ENCODE data around the gene PPP1R16B.

DNA sequence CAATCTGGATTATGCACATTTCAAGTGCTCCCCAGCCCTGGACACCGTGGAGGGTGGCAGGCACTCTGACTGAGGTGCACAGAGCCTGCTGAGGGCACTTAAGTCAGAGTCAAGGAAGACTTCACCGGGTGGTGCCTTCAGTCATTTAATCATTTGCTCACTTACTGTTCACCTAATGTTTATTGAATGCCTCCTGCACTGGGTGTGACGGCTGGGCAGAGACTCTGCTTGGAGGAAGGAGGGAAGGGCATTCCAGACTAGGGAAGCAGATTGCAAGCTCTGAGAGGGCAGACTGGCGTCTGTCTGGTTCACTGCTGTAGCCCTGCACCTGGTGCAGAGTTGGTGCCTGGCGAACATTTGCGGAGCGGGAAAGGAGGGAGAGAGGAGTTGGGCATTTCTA lies 66.5 kb downstream of the PPP1R16B start:
- TF ChIP-seq, protein P1, sequence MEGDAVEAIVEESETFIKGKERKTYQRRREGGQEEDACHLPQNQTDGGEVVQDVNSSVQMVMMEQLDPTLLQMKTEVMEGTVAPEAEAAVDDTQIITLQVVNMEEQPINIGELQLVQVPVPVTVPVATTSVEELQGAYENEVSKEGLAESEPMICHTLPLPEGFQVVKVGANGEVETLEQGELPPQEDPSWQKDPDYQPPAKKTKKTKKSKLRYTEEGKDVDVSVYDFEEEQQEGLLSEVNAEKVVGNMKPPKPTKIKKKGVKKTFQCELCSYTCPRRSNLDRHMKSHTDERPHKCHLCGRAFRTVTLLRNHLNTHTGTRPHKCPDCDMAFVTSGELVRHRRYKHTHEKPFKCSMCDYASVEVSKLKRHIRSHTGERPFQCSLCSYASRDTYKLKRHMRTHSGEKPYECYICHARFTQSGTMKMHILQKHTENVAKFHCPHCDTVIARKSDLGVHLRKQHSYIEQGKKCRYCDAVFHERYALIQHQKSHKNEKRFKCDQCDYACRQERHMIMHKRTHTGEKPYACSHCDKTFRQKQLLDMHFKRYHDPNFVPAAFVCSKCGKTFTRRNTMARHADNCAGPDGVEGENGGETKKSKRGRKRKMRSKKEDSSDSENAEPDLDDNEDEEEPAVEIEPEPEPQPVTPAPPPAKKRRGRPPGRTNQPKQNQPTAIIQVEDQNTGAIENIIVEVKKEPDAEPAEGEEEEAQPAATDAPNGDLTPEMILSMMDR (IDR thresholded peaks at IDR 0.05): no peak
- no peak for TF ChIP-seq POLR2A (IDR thresholded peaks at IDR 0.05)
